PFSK-1 (cell line): ENCODE results near the gene AP2B1.

ENCODE experiments used
- FOXP2 ChIP-seq: optimal IDR thresholded peaks from 2 replicates; pipeline ENCODE3; 2011; ENCODE audit warnings: borderline replicate concordance, control low read depth, inconsistent platforms; ENCODE audit not compliant: insufficient read depth; ENCODE audit errors: extremely low read length, extremely low read depth
- POLR2AphosphoS5 ChIP-seq: IDR thresholded peaks from 2 replicates; pipeline ENCODE4 v1.6.1; 2012; ENCODE audit warnings: low read depth, mild to moderate bottlenecking, control low read depth, low read length, moderate library complexity
- REST ChIP-seq, 2 experiments: IDR thresholded peaks; 2 replicates each; pipeline versions ENCODE4 v1.6.1 to v1.8.0; 2011 to 2012; ENCODE audit warnings: low read depth in 2 of 2, low read length in 2 of 2, control low read depth in 1 of 2, inconsistent platforms in 1 of 2, mild to moderate bottlenecking in 1 of 2, moderate library complexity in 1 of 2; ENCODE audit not compliant: insufficient read depth in 1 of 2
- SIN3A ChIP-seq: IDR thresholded peaks from 2 replicates; pipeline ENCODE4 v1.6.1; 2012; ENCODE audit warnings: mild to moderate bottlenecking, low read length, moderate library complexity, borderline replicate concordance; ENCODE audit not compliant: insufficient read depth
- TAF1 ChIP-seq: IDR thresholded peaks from 2 replicates; pipeline ENCODE4 v1.6.1; 2012; ENCODE audit warnings: low read length, control low read depth, borderline replicate concordance; ENCODE audit not compliant: insufficient read depth

GRCh38 chr17:35748979-35749378 lies 161.9 kb downstream of the AP2B1 start:
- TF ChIP-seq POLR2AphosphoS5, result no peak
- no peak for TF ChIP-seq SIN3A
- TF ChIP-seq REST (IDR thresholded peaks at IDR 0.05; ENCODE audit: insufficient read depth in 1 of 2, low read depth in 2 of 2, low read length in 2 of 2), result no peak
- TF ChIP-seq TAF1, result no peak
- TF ChIP-seq FOXP2, result no peak
